ENCODE data around the gene AVL9.

- TF ChIP-seq CTCF (IDR thresholded peaks at IDR 0.05 in 2 of 3, conservative IDR thresholded peaks at IDR 0.05 in 1 of 3; ENCODE audit: insufficient read depth in 2 of 3, low read depth in 1 of 3, low read length in 3 of 3) = no peak
- no peak for TF ChIP-seq SMARCC2 (IDR thresholded peaks at IDR 0.05; ENCODE audit: low read depth)
- TF ChIP-seq SIN3A (IDR thresholded peaks at IDR 0.05; ENCODE audit: borderline replicate concordance in 2 of 2, control insufficient read depth in 1 of 2, low read depth in 2 of 2, low read length in 2 of 2) = no peak
- TF ChIP-seq SREBF1 (IDR thresholded peaks at IDR 0.05; ENCODE audit: borderline replicate concordance, low read depth, low read length) = no peak
- TF ChIP-seq MTA1 (IDR thresholded peaks at IDR 0.05; ENCODE audit: borderline replicate concordance) = no peak
- TF ChIP-seq NR2C1 (IDR thresholded peaks at IDR 0.05) = no peak
- no peak for TF ChIP-seq NR2C1 (tag; IDR thresholded peaks at IDR 0.05)
- no peak for TF ChIP-seq ESRRA (IDR thresholded peaks at IDR 0.05; ENCODE audit: borderline replicate concordance, low read depth)
- TF ChIP-seq SRF (CRISPR knock-in tag; IDR thresholded peaks at IDR 0.05) = no peak
- no peak for TF ChIP-seq ZNF830 (CRISPR knock-in tag; IDR thresholded peaks at IDR 0.05)
- TF ChIP-seq BRF1 (IDR thresholded peaks at IDR 0.05; ENCODE audit: borderline replicate concordance, extremely low read depth, insufficient read length) = no peak
- no peak for TF ChIP-seq SP1 (CRISPR knock-in tag; IDR thresholded peaks at IDR 0.05)
- no peak for TF ChIP-seq STAT5A (IDR thresholded peaks at IDR 0.05; ENCODE audit: borderline replicate concordance, low read length)
Measured at GRCh38 chr7:32476816-32477648, 18.3 kb upstream of the AVL9 start.

All from K562 (cell line).